HG03025 (cell line): ENCODE measurements around the gene RMP24.
"Not testable (repeated sequence)": the region's sequence is repeated elsewhere in the genome, so short reads cannot be mapped to it uniquely, and the experiment has no call there.

ENCODE experiments used
- ATAC-seq: cut with Tn5 transposase; IDR thresholded peaks from one replicate; pipeline ENCODE4 v1.9.1; 2021; ENCODE audit warnings: mild to moderate bottlenecking, moderate library complexity; ENCODE audit not compliant: unreplicated experiment, low FRiP score

The RMP24 gene

GRCh38 chr18:35967866-35968265, 4.6 kb upstream of the RMP24 start:
- ATAC-seq, result not testable (repeated sequence)

DNA sequence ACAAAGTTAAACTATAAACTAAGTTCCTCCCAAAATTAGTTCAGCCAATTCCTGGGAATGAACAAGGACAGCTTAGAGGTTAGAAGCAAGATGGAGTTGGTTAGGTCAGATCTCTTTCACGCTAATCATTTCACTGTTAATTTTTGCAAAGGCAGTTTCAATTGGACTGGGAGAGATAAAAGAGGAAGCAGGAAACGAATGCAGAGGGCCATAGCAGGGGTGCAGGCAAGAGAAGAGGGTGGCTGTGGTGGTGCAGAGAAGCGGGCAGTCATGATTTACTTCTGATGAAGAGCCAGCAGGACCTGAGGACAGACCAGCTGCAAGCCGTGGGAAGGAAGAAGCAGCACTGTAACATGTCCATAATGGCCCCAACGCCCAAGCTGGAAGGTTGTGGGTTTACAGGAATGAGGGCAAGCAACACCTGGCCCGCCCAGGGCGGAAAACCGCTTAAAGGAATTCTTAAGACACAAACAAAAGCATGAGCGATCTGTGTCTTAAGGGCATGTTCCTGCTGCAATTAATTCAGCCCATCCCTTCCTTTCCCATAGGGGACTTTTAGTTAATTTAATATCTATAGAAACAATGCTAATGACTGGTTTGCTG, 4.1 kb upstream of the RMP24 start:
- ATAC-seq, result no peak

- ATAC-seq, result no peak
Observed at GRCh38 chr18:35969676-35970075, 2.8 kb upstream of the RMP24 start.

GRCh38 chr18:35971661-35972196, 750 bp upstream of the RMP24 start:
- peak; percentile 1 for ATAC-seq

GRCh38 chr18:35973650-35974049, 1.2 kb downstream of the RMP24 start:
- ATAC-seq, result no peak

DNA sequence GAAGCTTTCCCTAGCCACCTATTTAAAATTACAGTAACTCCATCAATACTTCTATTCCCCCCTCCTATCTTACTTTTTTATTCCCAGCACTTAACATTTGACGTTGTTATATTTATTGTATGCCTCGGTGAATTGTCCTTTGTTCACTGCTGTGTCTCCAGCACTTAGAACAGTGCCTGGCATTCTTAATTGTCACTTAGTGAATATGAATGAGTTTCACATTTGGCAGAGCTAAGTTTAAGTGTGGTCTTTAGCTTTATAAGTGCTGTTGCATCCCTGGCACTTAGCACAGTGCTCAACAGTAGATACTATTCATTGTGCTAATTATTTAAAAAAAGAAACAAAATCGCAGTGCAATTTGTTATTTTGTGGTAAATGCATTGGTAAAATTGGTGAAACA, 1.7 kb downstream of the RMP24 start:
- no peak for ATAC-seq

GRCh38 chr18:35979112-35979511, 6.6 kb downstream of the RMP24 start:
- ATAC-seq, result no peak

DNA sequence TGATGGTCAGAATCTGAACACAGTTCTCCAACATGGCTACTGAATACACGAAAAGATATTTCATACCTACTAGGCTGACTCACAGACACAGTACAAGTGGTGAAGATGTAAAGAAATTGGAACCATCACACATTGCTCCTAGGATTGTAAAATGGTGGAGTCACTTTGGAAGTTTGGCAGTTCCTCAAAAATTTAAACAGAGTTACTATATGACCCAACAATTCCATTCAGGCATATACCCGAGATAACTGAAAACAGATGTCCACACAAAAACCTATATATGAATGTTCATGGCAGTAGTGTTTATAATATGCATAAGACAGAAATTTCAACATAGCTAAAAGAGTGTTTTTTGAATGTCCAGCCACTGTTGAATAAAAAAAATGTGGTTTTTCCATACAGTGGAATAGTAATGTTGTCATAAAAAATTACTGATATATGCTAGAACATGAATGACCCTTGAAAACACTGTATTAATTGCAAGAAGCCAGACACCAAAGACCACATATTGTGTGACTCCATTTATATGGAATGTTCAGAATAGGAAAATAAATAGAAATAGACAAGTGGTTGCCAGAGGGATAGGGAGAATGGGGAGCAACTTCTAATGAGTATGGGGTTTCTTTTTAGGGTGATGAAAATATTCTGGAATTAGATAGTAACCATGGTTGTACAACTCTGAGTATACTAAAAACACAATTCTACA, 10.1 kb downstream of the RMP24 start:
- no peak for ATAC-seq

GRCh38 chr18:35983147-35983546, 10.7 kb downstream of the RMP24 start:
- ATAC-seq, result no peak

- ATAC-seq, result no peak
Observed at GRCh38 chr18:35983818-35984217, 11.3 kb downstream of the RMP24 start.

- no peak for ATAC-seq
Observed at GRCh38 chr18:35991696-35992095, 19.2 kb downstream of the RMP24 start.

GRCh38 chr18:35993013-35993412, 20.5 kb downstream of the RMP24 start:
- ATAC-seq, result no peak

GRCh38 chr18:35998967-35999366, 26.5 kb downstream of the RMP24 start:
- no peak for ATAC-seq

DNA sequence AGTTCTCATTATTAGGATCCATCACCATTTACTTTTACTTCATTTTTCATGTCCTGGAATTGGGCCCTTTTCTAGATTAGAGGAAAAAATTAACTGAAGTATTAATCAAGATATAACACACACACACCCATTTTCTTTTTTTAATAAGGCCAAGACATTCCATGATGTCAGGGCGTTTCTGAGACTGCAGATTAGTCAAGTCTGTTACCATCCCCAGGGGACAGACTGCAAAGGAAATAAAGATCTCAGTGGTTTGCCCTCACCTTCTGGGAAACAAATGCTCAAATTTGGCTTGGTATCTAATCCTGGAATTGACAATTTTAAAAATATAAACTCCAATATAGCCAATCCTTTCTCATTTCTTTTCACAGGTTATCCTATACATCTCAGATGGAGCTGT, 27.4 kb downstream of the RMP24 start:
- ATAC-seq, result no peak

DNA sequence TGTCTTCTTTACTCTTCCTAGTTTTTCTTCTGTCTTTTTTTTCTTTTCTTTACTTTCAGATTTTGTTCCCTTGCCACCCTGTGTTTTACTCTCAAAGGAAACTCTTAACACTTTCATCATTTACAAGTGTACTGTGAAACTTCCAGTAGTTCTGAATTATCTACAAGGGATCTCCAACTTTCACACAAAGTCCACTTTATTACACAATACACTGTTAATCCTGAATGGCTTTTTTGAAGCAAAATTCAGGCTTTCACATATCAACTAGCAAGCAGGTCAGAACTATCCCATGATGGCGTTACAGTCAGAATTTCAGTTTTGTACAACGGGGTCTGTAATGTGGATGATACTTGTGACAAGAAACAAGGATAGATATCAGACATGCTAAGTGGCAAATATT, 34.5 kb downstream of the RMP24 start:
- ATAC-seq, result no peak

DNA sequence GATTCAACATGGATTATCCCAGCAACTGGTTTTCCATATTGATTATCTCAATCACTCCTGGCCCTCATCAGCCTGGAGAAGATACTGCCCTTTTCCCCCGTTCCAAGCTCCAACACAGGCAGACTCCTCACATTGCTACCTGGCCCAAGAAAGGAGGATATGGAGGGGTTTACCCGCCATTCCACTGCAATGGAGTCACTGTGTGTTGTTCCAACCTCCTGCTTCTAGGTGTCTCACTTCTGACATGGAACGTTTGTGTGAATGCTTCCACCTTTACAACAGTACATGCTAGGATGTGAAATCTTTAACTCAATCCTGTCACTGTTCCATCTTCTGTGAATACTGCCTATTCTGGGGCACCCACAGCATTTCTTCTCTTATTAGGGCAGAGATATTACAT, 36.7 kb downstream of the RMP24 start:
- no peak for ATAC-seq

DNA sequence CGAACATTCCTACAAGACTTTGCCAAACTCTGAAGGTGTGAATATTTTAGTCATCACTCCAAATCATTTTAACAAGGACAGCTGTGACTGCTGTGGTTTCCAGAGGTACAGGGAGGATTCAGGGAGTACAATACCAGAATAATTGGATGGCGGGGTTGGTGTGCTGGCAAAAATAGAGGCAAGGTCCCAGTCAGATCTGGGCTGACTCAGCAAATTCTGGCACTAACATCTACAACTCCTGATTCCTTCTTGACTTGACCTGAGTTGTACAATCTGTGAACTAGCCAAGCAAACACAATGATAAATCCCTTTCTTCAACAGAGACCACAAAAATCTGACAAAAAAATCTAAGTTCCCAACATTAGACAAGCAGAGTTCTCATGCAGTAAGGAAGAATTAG, 40.4 kb downstream of the RMP24 start:
- ATAC-seq, result no peak

DNA sequence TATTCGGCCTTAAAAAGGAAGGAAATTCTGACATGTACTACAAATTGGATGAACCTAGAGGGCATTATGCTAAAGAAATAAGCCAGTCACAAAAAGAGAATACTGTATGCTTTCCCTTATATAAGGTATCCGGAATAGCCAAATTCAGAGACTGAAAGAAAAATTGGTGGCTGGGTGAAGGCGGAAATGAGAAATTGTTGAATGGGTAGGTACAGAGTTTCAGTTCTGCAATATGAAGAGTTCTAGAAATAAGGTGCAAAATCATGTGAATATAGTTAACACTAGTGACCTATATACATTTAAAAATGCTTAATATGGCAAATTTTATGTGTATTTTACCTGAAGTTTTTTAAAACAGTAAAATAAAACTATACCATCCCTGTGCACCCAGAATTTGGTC, 43.1 kb downstream of the RMP24 start:
- ATAC-seq, result peak; percentile 93

GRCh38 chr18:36017232-36017631, 44.8 kb downstream of the RMP24 start:
- ATAC-seq, result no peak

- ATAC-seq, result no peak
Observed at GRCh38 chr18:36020174-36020711, 47.8 kb downstream of the RMP24 start.

- no peak for ATAC-seq
Observed at GRCh38 chr18:36023336-36023735, 50.9 kb downstream of the RMP24 start.

DNA sequence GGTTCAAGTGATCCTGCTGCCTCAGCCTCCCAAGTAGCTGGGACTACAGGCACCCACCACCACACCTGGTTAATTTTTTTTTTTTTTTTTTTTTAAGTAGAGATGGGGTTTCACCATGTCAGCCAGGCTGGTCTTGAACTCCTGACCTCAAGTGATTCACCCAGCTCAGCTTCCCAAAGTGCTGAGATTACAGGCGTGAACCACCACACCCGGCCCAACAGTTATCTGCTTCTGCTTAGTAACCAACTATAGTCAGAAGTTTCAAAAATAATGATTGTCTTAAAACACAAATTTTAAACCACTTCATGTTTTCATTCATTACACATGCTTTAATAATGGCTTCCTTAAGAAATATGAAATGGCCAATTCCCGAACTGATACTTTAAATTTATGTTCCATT, 51.8 kb downstream of the RMP24 start:
- not testable (repeated sequence) for ATAC-seq
